SK-N-MC (cell line): Measurements from ENCODE around the gene FLCN.
"Not testable (repeated sequence)": the region's sequence is repeated elsewhere in the genome, so short reads cannot be mapped to it uniquely, and the experiment has no call there.

Experiments used
- DNase-seq: peaks from one replicate; pipeline ENCODE4 v3.0.0-alpha.2; 2011; ENCODE audit warnings: low read depth, low spot score
- H3K27ac ChIP-seq: fragments of 200-600 bp; sonication (generic); 2 replicates; pipeline ENCODE4 v1.5.1; 2016; ENCODE audit warnings: mixed run types
- H3K36me3 ChIP-seq: fragments of 200-600 bp; sonication (generic); 2 replicates; pipeline ENCODE4 v1.6.1; 2017; ENCODE audit warnings: antibody characterized with exemption, low read length, mixed read lengths; ENCODE audit not compliant: insufficient read depth
- H3K4me3 ChIP-seq: fragments of 200-600 bp; sonication (generic); 2 replicates; pipeline ENCODE4 v1.5.1; 2016
- H3K9ac ChIP-seq: fragments of 200-600 bp; sonication (generic); 2 replicates; pipeline ENCODE4 v1.8.0; 2017; ENCODE audit warnings: mixed run types, mixed read lengths; ENCODE audit not compliant: insufficient read length
- H3K9me3 ChIP-seq: fragments of 200-600 bp; sonication (generic); 2 replicates; pipeline ENCODE4 v1.6.1; 2017; ENCODE audit warnings: low read depth, mild to moderate bottlenecking, antibody characterized with exemption, low read length, moderate library complexity, mixed read lengths
- EZH2 ChIP-seq: fragments of 200-600 bp; sonication (generic); IDR thresholded peaks from one replicate; pipeline ENCODE4 v1.6.1; 2017; ENCODE audit warnings: antibody characterized with exemption
- FOXP2 ChIP-seq: optimal IDR thresholded peaks from 2 replicates; pipeline ENCODE3; 2011; ENCODE audit warnings: mild to moderate bottlenecking, moderate library complexity; ENCODE audit not compliant: insufficient read depth; ENCODE audit errors: extremely low read length, control extremely low read depth
- POLR2AphosphoS5 ChIP-seq: IDR thresholded peaks from 2 replicates; pipeline ENCODE4 v1.6.1; 2012; ENCODE audit warnings: mild to moderate bottlenecking, low read depth, low read length, borderline replicate concordance

FLCN gene

DNA sequence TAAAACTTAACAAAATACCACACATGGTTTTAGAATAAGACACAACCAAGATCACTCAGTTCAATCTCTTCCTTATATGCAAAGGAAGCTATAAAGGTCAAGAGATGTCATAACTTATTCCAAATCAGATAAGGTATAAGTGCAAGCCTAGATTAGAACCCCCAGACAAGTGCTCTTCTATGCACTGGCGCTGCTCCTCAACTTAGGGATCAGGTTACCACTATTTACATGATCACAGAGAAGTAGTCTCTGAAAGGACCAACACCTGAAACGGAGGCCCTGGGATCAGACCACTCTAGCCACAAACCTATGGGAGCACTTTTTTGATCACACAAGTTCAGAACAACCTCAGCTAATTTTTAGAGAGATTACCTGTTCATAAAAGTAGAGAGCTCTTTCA lies 27.5 kb upstream of the FLCN start:
- peaks cover 74% of the 10 kb centered on the region for H3K36me3 ChIP-seq
- no peak for DNase-seq

DNA sequence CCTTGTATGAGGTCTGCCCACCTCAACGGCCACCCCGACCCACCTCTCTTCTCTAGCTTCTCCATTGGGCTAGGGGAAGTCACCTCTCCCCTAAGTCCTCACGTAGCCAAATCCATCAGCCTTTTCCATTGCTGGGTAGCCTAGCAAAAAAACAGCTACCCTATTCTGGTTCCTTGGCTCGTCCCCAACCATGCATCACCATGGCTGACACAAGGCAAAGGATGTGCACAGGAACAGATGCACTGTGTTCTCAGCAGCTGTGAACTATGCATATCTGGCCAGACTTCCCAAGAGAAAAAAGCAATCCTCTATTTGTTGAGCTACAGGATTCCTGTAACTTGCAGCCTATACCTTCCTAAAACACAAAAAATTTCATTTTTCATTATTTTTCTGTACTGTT lies 22.0 kb upstream of the FLCN start:
- H3K9me3 ChIP-seq, result no peaks in the 10 kb centered on the region
- no peak for DNase-seq
- no peak overlapping the region for H3K27ac ChIP-seq
- peaks cover 64% of the 10 kb centered on the region for H3K36me3 ChIP-seq
- no peak overlapping the region for H3K9ac ChIP-seq
- no peak for TF ChIP-seq EZH2
- no peak for TF ChIP-seq FOXP2
- TF ChIP-seq POLR2AphosphoS5, result no peak
- no peak overlapping the region for H3K4me3 ChIP-seq

More for the DNA sequence above, 27.5 kb upstream of the FLCN start:
- Histone ChIP-seq H3K4me3 (no peak overlapping the region), H3K9me3 (no peaks in the 10 kb centered on the region), H3K9ac (no peak overlapping the region), H3K27ac (no peak overlapping the region)
- TF ChIP-seq FOXP2, result no peak
- no peak for TF ChIP-seq EZH2
- no peak for TF ChIP-seq POLR2AphosphoS5

DNA sequence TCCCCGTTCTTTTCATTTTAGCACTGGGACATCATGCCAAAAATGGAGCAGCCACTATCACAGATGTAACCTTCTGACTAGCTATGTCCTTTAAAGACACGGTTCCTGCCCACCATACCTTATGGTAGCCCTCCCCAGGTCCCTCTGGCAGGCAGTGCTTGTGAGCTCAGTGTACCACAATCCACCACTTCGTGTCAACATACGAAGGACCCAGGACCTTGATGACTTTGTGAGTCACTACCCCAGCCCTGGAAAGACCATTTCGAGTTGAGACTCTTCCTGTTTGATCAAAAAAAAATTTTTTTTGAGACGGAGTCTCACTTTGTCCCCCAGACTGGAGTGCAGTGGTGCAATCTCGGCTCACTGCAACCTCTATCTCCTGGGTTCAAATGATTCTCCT lies 21.0 kb upstream of the FLCN start:
- H3K36me3 ChIP-seq, result peaks cover 70% of the 10 kb centered on the region
- no peak for DNase-seq
- no peaks in the 10 kb centered on the region for H3K9me3 ChIP-seq
- no peak overlapping the region for H3K4me3 ChIP-seq
- H3K27ac ChIP-seq, result no peak overlapping the region
- no peak for TF ChIP-seq FOXP2
- TF ChIP-seq POLR2AphosphoS5, result no peak
- no peak overlapping the region for H3K9ac ChIP-seq

DNA sequence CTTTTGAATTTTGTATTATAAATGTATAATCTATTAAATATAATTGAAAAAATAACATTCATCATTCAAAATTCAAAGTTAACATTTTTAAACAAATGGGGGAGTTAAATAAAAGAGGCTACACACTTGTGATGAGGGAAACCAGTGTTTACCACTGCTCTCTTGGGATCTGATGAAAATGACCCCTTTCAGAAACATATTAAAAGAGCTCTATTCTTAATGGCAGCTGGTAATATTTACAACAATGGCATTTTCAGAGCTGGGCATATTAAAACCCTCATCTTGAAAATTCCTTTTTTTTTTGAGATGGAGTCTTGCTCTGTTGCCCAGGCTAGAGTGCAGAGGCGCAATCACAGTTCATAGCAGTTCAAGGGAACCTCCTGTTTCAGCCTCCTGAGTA lies 19.3 kb upstream of the FLCN start:
- TF ChIP-seq EZH2, result no peak
- TF ChIP-seq POLR2AphosphoS5, result no peak
- no peak for TF ChIP-seq FOXP2
- no peak overlapping the region for H3K27ac ChIP-seq
- no peak overlapping the region for H3K4me3 ChIP-seq
- no peak overlapping the region for H3K9ac ChIP-seq
- no peaks in the 10 kb centered on the region for H3K9me3 ChIP-seq
- DNase-seq, result no peak
- H3K36me3 ChIP-seq, result peaks cover 74% of the 10 kb centered on the region

DNA sequence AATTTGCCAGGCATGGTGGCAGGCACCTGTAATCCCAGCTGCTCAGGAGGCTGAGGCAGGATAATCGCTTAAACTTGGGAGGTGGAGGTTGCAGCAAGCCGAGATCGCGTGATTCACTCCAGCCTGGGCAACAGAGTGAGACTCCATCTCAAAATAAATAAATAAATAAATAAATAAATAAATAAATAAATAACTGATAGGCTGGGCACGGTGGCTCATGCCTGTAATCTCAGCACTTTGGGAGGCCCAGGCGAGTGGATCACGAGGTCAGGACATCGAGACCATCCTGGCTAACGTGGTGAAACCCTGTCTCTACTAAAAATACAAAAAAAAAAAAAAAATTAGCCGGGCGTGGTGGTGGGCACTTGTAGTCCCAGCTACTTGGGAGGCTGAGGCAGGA lies 18.7 kb upstream of the FLCN start:
- not testable (repeated sequence) for H3K4me3 ChIP-seq, H3K27ac ChIP-seq, H3K9me3 ChIP-seq, DNase-seq, H3K9ac ChIP-seq
- H3K36me3 ChIP-seq, result peaks cover 70% of the 10 kb centered on the region

DNA sequence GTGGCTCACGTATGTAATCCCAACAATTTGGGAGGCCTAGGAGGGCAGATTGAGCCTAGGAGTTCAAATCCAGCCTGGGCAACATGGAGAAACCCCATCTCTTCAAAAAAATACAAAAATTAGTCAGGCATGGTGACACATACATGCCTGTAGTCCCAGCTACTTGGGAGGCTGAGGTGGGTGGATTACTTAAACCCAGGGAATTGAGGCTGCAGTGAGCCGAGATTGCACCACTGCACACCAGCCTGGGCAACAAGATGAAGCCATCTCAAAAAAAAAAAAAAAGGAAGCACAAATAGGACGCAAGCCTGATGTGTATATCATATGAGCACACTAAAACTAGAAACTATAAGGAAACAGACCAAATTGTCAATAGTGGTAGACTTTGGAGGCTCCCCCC lies 17.1 kb upstream of the FLCN start:
- no peak for TF ChIP-seq POLR2AphosphoS5
- TF ChIP-seq EZH2, result no peak
- TF ChIP-seq FOXP2, result no peak
- DNase-seq, result no peak
- Histone ChIP-seq H3K4me3 (no peak overlapping the region), H3K27ac (no peak overlapping the region), H3K36me3 (peaks cover 67% of the 10 kb centered on the region), H3K9me3 (no peaks in the 10 kb centered on the region), H3K9ac (no peak overlapping the region)

DNA sequence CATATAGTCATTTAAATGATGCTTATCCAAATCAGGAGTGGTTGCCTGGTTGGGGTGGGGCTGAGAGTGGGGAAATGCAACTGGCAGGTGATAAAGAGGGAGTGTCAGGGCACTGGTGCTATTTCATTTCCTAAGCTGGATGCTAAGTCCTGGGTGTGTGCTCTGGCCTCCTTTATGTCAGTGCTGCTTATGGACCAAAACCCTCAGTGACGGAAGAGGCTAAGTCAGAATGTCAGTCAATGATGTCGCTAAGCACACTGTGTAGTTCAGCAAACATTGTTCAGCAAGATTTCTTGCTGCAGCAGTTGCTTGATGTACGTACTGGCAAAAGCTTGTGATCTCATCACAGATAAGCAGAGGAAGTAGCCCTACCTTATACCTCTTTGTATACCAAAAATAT lies 16.4 kb upstream of the FLCN start:
- no peak overlapping the region for H3K27ac ChIP-seq
- H3K9me3 ChIP-seq, result no peaks in the 10 kb centered on the region
- no peak for DNase-seq
- TF ChIP-seq POLR2AphosphoS5 (no peak), EZH2 (no peak), FOXP2 (no peak)
- no peak overlapping the region for H3K4me3 ChIP-seq
- H3K9ac ChIP-seq, result no peak overlapping the region
- peaks cover 67% of the 10 kb centered on the region for H3K36me3 ChIP-seq

DNA sequence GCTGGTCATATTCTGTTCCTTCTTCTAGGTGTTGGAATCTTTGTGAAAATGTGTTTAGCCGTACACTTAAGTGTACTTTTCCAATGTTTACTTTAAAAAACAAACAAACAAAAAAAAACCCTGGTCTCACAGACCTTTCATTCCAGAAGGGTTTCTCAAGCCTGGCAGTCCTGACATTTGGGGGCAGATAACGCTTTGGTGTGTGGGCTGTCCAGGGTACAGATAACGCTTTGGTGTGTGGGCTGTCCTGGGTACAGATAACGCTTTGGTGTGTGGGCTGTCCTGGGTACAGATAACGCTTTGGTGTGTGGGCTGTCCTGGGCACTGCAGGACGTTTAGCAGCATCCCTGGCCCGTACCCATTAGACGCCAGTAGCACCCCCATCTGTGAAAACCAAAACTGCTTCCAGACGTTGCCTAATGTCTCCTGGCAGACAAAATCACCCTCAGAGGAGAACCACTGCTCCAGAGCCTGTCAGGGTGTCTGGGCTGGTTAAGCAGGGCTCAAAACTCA lies 15.2 kb upstream of the FLCN start:
- peaks cover 70% of the 10 kb centered on the region for H3K36me3 ChIP-seq

DNA sequence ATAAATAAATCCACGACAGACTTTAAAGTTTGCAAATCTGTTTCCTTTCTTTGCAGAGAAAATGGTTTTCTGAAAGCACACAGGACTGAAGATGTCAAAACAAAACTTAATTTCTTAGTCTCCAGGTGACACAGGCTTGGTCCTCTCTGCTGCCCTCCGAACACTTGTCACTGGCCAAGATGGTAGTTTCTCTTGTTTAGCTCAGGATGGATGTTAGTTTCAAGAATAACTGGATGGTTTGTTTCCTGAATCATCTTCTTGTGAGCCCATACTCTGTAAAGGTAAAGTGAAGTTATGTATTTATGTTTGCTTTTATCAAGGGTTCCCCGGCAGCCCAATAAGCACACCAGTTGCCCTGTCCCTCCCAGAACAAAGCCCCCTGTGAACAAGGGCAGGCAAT lies 9.9 kb upstream of the FLCN start:
- peaks cover 42% of the 10 kb centered on the region for H3K36me3 ChIP-seq
- DNase-seq, result no peak

More for the DNA sequence above, 15.2 kb upstream of the FLCN start:
- no peak for DNase-seq
- Histone ChIP-seq H3K4me3 (no peak overlapping the region), H3K9me3 (no peaks in the 10 kb centered on the region), H3K9ac (no peak overlapping the region), H3K27ac (no peak overlapping the region)
- TF ChIP-seq EZH2 (no peak), FOXP2 (no peak)

DNA sequence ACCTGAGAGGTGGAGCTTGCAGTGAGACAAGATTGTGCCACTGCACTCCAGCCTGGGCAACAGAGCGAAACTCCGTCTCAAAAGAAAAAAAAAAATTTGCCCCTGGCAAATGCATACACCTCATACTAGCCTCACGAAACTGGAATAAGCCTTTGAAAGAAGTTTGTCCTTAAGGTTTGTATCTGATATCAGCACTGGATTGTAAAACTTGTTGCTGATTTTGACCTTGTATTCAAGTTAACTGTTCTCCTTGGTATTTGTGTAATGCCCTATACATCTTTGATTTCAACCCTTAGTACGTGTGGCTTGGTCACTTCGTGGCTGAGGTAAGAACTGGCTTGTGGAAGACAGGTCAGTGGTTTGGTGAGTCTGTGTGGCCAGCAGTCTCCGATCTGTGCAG lies 6.2 kb upstream of the FLCN start:
- no peak overlapping the region for H3K9ac ChIP-seq
- no peak for TF ChIP-seq POLR2AphosphoS5

More for the DNA sequence above, 9.9 kb upstream of the FLCN start:
- Histone ChIP-seq H3K9me3 (no peaks in the 10 kb centered on the region), H3K9ac (no peak overlapping the region), H3K4me3 (no peak overlapping the region), H3K27ac (no peak overlapping the region)
- TF ChIP-seq POLR2AphosphoS5 (no peak), FOXP2 (no peak), EZH2 (no peak)

More for the DNA sequence above, 6.2 kb upstream of the FLCN start:
- DNase-seq, result no peak
- Histone ChIP-seq H3K4me3 (no peak overlapping the region), H3K36me3 (peaks cover 21% of the 10 kb centered on the region), H3K9me3 (no peaks in the 10 kb centered on the region), H3K27ac (no peak overlapping the region)
